GM21717 (cell line): Measurements from ENCODE around the gene RBMS1.
A peak's percentile ranks its signal among the peaks of the same experiment; 100 is the strongest.

ENCODE experiments used
- ATAC-seq: cut with Tn5 transposase; IDR thresholded peaks from one replicate; pipeline ENCODE4 v1.9.1; 2021; ENCODE audit warnings: mild to moderate bottlenecking, moderate library complexity; ENCODE audit not compliant: unreplicated experiment

RBMS1 gene

GRCh38 chr2:160232905-160233475, 260.6 kb downstream of the RBMS1 start:
- no peak for ATAC-seq

GRCh38 chr2:160229591-160229990, 264.0 kb downstream of the RBMS1 start:
- ATAC-seq: no peak

GRCh38 chr2:160228141-160228917, 265.3 kb downstream of the RBMS1 start:
- no peak for ATAC-seq

GRCh38 chr2:160227293-160227915, 266.2 kb downstream of the RBMS1 start:
- ATAC-seq: no peak

- no peak for ATAC-seq
These were observed 267.2 kb downstream of the RBMS1 start for GRCh38 chr2:160226367-160226766.

- ATAC-seq: no peak
These were observed 267.9 kb downstream of the RBMS1 start for GRCh38 chr2:160225722-160226121.

GRCh38 chr2:160224507-160224906, 269.1 kb downstream of the RBMS1 start:
- ATAC-seq: peak; percentile 18

GRCh38 chr2:160224060-160224459, 269.5 kb downstream of the RBMS1 start:
- ATAC-seq: peak; percentile 96

GRCh38 chr2:160223560-160223959, 270.0 kb downstream of the RBMS1 start:
- ATAC-seq: no peak

GRCh38 chr2:160222546-160223283, 270.9 kb downstream of the RBMS1 start:
- no peak for ATAC-seq
